Measurements from ENCODE around the gene ATP5F1D. TPM values are rescaled to one million over a fixed set of nuclear protein-coding genes. Genes with fewer than 3 reads are reported as not detected.

The ATP5F1D gene
- total and polyA plus RNA-seq, 5 donors from 2014 or later, result 124 to 236 (median 220) TPM

GRCh38 chr19:1271528-1272422 is 30.2 kb downstream of the ATP5F1D start:
- H3K27me3 Mint-ChIP-seq, result peaks cover 9% of the 10 kb centered on the region
- Histone ChIP-seq H3K4me3 (ENCODE audit: low read depth, low read length) (no peak overlapping the region), H3K36me3 (ENCODE audit: control insufficient read depth, insufficient read depth, low read length) (peaks cover 43% of the 10 kb centered on the region), H3K9me3 (ENCODE audit: control insufficient read depth in 2 of 2, low read length in 2 of 2) (no peaks in the 10 kb centered on the region), H3K27me3 (ENCODE audit: control insufficient read depth, insufficient read depth, low read length) (no peaks in the 10 kb centered on the region), H3K4me1 (ENCODE audit: control insufficient read depth, insufficient read depth, low read length, poor library complexity, severe bottlenecking) (peaks cover 86% of the 10 kb centered on the region), H3K27ac (ENCODE audit: insufficient read depth, low read length, poor library complexity, severe bottlenecking) (peak overlapping the region; percentile 85)
- peak overlapping the region; percentile 89 to 96 (median 92) for H3K4me3 Mint-ChIP-seq
- H3K9me3 Mint-ChIP-seq, result peaks cover 0 to 2% (median 0%) of the 10 kb centered on the region in 7 donors
- H3K36me3 Mint-ChIP-seq, result peaks cover 37% of the 10 kb centered on the region
- H3K27ac Mint-ChIP-seq, result peak overlapping the region; percentile 32 to 95 (median 82)
- ATAC-seq (ENCODE audit: low read depth in 2 of 2), result no peak
- DNase-seq, result no peak
- peaks cover 0 to 66% (median 37%) of the 10 kb centered on the region in 4 donors for H3K4me1 Mint-ChIP-seq

- peaks cover 37% of the 10 kb centered on the region for H3K36me3 Mint-ChIP-seq
- ATAC-seq (ENCODE audit: low read depth in 2 of 2) (no peak), DNase-seq (no peak)
- Histone ChIP-seq H3K36me3 (ENCODE audit: control insufficient read depth, insufficient read depth, low read length) (peaks cover 43% of the 10 kb centered on the region), H3K27ac (ENCODE audit: insufficient read depth, low read length, poor library complexity, severe bottlenecking) (peak overlapping the region; percentile 23), H3K9me3 (ENCODE audit: control insufficient read depth in 2 of 2, low read length in 2 of 2) (no peaks in the 10 kb centered on the region), H3K4me3 (ENCODE audit: low read depth, low read length) (no peak overlapping the region), H3K4me1 (ENCODE audit: control insufficient read depth, insufficient read depth, low read length, poor library complexity, severe bottlenecking) (peaks cover 80% of the 10 kb centered on the region), H3K27me3 (ENCODE audit: control insufficient read depth, insufficient read depth, low read length) (no peaks in the 10 kb centered on the region)
- H3K4me1 Mint-ChIP-seq, result peaks cover 0 to 63% (median 39%) of the 10 kb centered on the region in 4 donors
- H3K4me3 Mint-ChIP-seq, result peak overlapping the region; percentile 67 to 96 (median 70)
- peaks cover 0 to 2% (median 0%) of the 10 kb centered on the region in 7 donors for H3K9me3 Mint-ChIP-seq
- H3K27me3 Mint-ChIP-seq, result peaks cover 9% of the 10 kb centered on the region
- H3K27ac Mint-ChIP-seq, result peak overlapping the region in 2 of 3 donors; percentile 68 to 80
Observed at GRCh38 chr19:1272423-1273262, 31.1 kb downstream of the ATP5F1D start.

GRCh38 chr19:1273263-1274041 is 31.9 kb downstream of the ATP5F1D start:
- Histone ChIP-seq H3K27me3 (ENCODE audit: control insufficient read depth, insufficient read depth, low read length) (no peaks in the 10 kb centered on the region), H3K36me3 (ENCODE audit: control insufficient read depth, insufficient read depth, low read length) (peaks cover 43% of the 10 kb centered on the region), H3K9me3 (ENCODE audit: control insufficient read depth in 2 of 2, low read length in 2 of 2) (no peaks in the 10 kb centered on the region), H3K27ac (ENCODE audit: insufficient read depth, low read length, poor library complexity, severe bottlenecking) (peak overlapping the region; percentile 96), H3K4me3 (ENCODE audit: low read depth, low read length) (no peak overlapping the region), H3K4me1 (ENCODE audit: control insufficient read depth, insufficient read depth, low read length, poor library complexity, severe bottlenecking) (peaks cover 72% of the 10 kb centered on the region)
- H3K4me1 Mint-ChIP-seq, result peaks cover 0 to 60% (median 38%) of the 10 kb centered on the region in 4 donors
- no peak for ATAC-seq (ENCODE audit: low read depth in 2 of 2)
- H3K4me3 Mint-ChIP-seq, result peak overlapping the region; percentile 71 to 96 (median 80)
- H3K27me3 Mint-ChIP-seq, result peaks cover 9% of the 10 kb centered on the region
- DNase-seq, result no peak
- H3K27ac Mint-ChIP-seq, result peak overlapping the region; percentile 75 to 86 (median 80)
- H3K36me3 Mint-ChIP-seq, result peaks cover 37% of the 10 kb centered on the region
- H3K9me3 Mint-ChIP-seq, result peaks cover 0 to 2% (median 0%) of the 10 kb centered on the region in 7 donors

GRCh38 chr19:1274081-1274851 is 32.7 kb downstream of the ATP5F1D start:
- peak overlapping the region; percentile 96 for H3K27ac ChIP-seq (ENCODE audit: insufficient read depth, low read length, poor library complexity, severe bottlenecking)
- H3K9me3 ChIP-seq (ENCODE audit: control insufficient read depth in 2 of 2, low read length in 2 of 2), result no peaks in the 10 kb centered on the region
- H3K4me3 ChIP-seq (ENCODE audit: low read depth, low read length), result no peak overlapping the region
- peaks cover 0 to 53% (median 33%) of the 10 kb centered on the region in 4 donors for H3K4me1 Mint-ChIP-seq
- peak overlapping the region; percentile 71 to 96 (median 80) for H3K4me3 Mint-ChIP-seq
- H3K9me3 Mint-ChIP-seq, result no peaks in the 10 kb centered on the region
- peaks cover 37% of the 10 kb centered on the region for H3K36me3 Mint-ChIP-seq
- H3K27me3 Mint-ChIP-seq, result peaks cover 4% of the 10 kb centered on the region
- H3K36me3 ChIP-seq (ENCODE audit: control insufficient read depth, insufficient read depth, low read length), result peaks cover 48% of the 10 kb centered on the region
- ATAC-seq (ENCODE audit: low read depth in 2 of 2) (no peak), DNase-seq (no peak)
- peaks cover 67% of the 10 kb centered on the region for H3K4me1 ChIP-seq (ENCODE audit: control insufficient read depth, insufficient read depth, low read length, poor library complexity, severe bottlenecking)
- peak overlapping the region; percentile 20 to 86 (median 75) for H3K27ac Mint-ChIP-seq
- no peaks in the 10 kb centered on the region for H3K27me3 ChIP-seq (ENCODE audit: control insufficient read depth, insufficient read depth, low read length)

GRCh38 chr19:1274852-1275259 is 33.3 kb downstream of the ATP5F1D start:
- ATAC-seq (ENCODE audit: low read depth in 2 of 2), result no peak
- H3K36me3 Mint-ChIP-seq, result peaks cover 41% of the 10 kb centered on the region

GRCh38 chr19:1275260-1275975 is 33.9 kb downstream of the ATP5F1D start, which contains the start of gene FAM174C:
Gene FAM174C (plus strand): TSS chr19:1275530. CDS start chr19:1275550, 20 bp downstream.
- H3K4me1 Mint-ChIP-seq, result peaks cover 0 to 53% (median 36%) of the 10 kb centered on the region in 4 donors
- H3K27ac ChIP-seq (ENCODE audit: insufficient read depth, low read length, poor library complexity, severe bottlenecking), result peak within 1 kb of the TSS; percentile 96
- H3K27me3 ChIP-seq (ENCODE audit: control insufficient read depth, insufficient read depth, low read length), result no peaks in the 10 kb centered on the region
- peak; percentile 81 to 86 for ATAC-seq (ENCODE audit: low read depth in 2 of 2)
- H3K9me3 Mint-ChIP-seq, result no peaks in the 10 kb centered on the region
- H3K27me3 Mint-ChIP-seq, result peaks cover 9% of the 10 kb centered on the region
- no peaks in the 10 kb centered on the region for H3K9me3 ChIP-seq (ENCODE audit: control insufficient read depth in 2 of 2, low read length in 2 of 2)
- H3K36me3 Mint-ChIP-seq, result peaks cover 37% of the 10 kb centered on the region
- H3K27ac Mint-ChIP-seq, result peak within 1 kb of the TSS; percentile 89 to 96 (median 90)
- H3K36me3 ChIP-seq (ENCODE audit: control insufficient read depth, insufficient read depth, low read length), result peaks cover 48% of the 10 kb centered on the region
- peak within 1 kb of the TSS; percentile 88 to 96 (median 90) for H3K4me3 Mint-ChIP-seq
- H3K4me1 ChIP-seq (ENCODE audit: control insufficient read depth, insufficient read depth, low read length, poor library complexity, severe bottlenecking), result peaks cover 63% of the 10 kb centered on the region
- peak within 1 kb of the TSS; percentile 44 for H3K4me3 ChIP-seq (ENCODE audit: low read depth, low read length)
- DNase-seq, result peak; percentile 96 to 98 (median 96)

More at GRCh38 chr19:1274852-1275259, 33.3 kb downstream of the ATP5F1D start:
- DNase-seq, result peak in 1 of 3 donors; percentile 43
- Mint-ChIP-seq H3K27me3 (peaks cover 6% of the 10 kb centered on the region), H3K9me3 (no peaks in the 10 kb centered on the region), H3K4me3 (peak overlapping the region in 3 of 4 donors; percentile 13 to 96 (median 46)), H3K4me1 (peaks cover 0 to 55% (median 37%) of the 10 kb centered on the region in 4 donors), H3K27ac (no peak overlapping the region)
- Histone ChIP-seq H3K4me1 (ENCODE audit: control insufficient read depth, insufficient read depth, low read length, poor library complexity, severe bottlenecking) (peaks cover 69% of the 10 kb centered on the region), H3K9me3 (ENCODE audit: control insufficient read depth in 2 of 2, low read length in 2 of 2) (no peaks in the 10 kb centered on the region), H3K27me3 (ENCODE audit: control insufficient read depth, insufficient read depth, low read length) (no peaks in the 10 kb centered on the region), H3K27ac (ENCODE audit: insufficient read depth, low read length, poor library complexity, severe bottlenecking) (peak overlapping the region; percentile 96), H3K36me3 (ENCODE audit: control insufficient read depth, insufficient read depth, low read length) (peaks cover 48% of the 10 kb centered on the region), H3K4me3 (ENCODE audit: low read depth, low read length) (no peak overlapping the region)

Measured in CD4-positive, CD25-positive, alpha-beta regulatory T cell (primary cell).